Inferior parietal cortex (tissue), 1 donor: ENCODE measurements around the gene SLCO3A1.

ENCODE experiments used
- DNase-seq: peaks from one replicate; pipeline ENCODE4 v3.0.0-alpha.2; 2016; ENCODE audit errors: extremely low spot score

Gene SLCO3A1

GRCh38 chr15:91882858-91883586 is 29.5 kb downstream of the SLCO3A1 start:
- no peak for DNase-seq

GRCh38 chr15:91884606-91885005 is 31.1 kb downstream of the SLCO3A1 start:
- DNase-seq, result no peak

- no peak for DNase-seq
Observed at GRCh38 chr15:91885054-91885453, 31.5 kb downstream of the SLCO3A1 start.

GRCh38 chr15:91885714-91886270 is 32.3 kb downstream of the SLCO3A1 start:
- no peak for DNase-seq

- DNase-seq, result no peak
Observed at GRCh38 chr15:91886878-91887277, 33.4 kb downstream of the SLCO3A1 start.

- DNase-seq, result peak; percentile 85
Observed at GRCh38 chr15:91887321-91887720, 33.8 kb downstream of the SLCO3A1 start.

GRCh38 chr15:91887921-91888373 is 34.4 kb downstream of the SLCO3A1 start:
- DNase-seq, result peak; percentile 79

- no peak for DNase-seq
Observed at GRCh38 chr15:91889111-91889815, 35.8 kb downstream of the SLCO3A1 start.

- no peak for DNase-seq
Observed at GRCh38 chr15:91890614-91891013, 37.1 kb downstream of the SLCO3A1 start.

- DNase-seq, result no peak
Observed at GRCh38 chr15:91891101-91891500, 37.6 kb downstream of the SLCO3A1 start.

- DNase-seq, result no peak
Observed at GRCh38 chr15:91891788-91892345, 38.4 kb downstream of the SLCO3A1 start.

- no peak for DNase-seq
Observed at GRCh38 chr15:91892436-91892835, 38.9 kb downstream of the SLCO3A1 start.

GRCh38 chr15:91894606-91895005 is 41.1 kb downstream of the SLCO3A1 start:
- DNase-seq, result no peak

- DNase-seq, result no peak
Observed at GRCh38 chr15:91895051-91895450, 41.5 kb downstream of the SLCO3A1 start.

- DNase-seq, result no peak
Observed at GRCh38 chr15:91896341-91897055, 43.0 kb downstream of the SLCO3A1 start.

GRCh38 chr15:91897585-91898372 is 44.3 kb downstream of the SLCO3A1 start:
- no peak for DNase-seq

GRCh38 chr15:91898843-91899242 is 45.3 kb downstream of the SLCO3A1 start:
- no peak for DNase-seq

- DNase-seq, result no peak
Observed at GRCh38 chr15:91904942-91905341, 51.4 kb downstream of the SLCO3A1 start.

- no peak for DNase-seq
Observed at GRCh38 chr15:91908391-91908790, 54.9 kb downstream of the SLCO3A1 start.

GRCh38 chr15:91909111-91909510 is 55.6 kb downstream of the SLCO3A1 start:
- DNase-seq, result no peak

- no peak for DNase-seq
Observed at GRCh38 chr15:91909574-91909973, 56.1 kb downstream of the SLCO3A1 start.
